Caco-2 (cell line): ENCODE data around the gene ENPP7. TPM values are rescaled to one million over a fixed set of nuclear protein-coding genes. Genes with fewer than 3 reads are reported as not detected.

Experiments
- BruUV-seq: library from RNA; stranded (reverse); fragments of 400-500 nt; replicated peaks from 2 replicates; lab custom pipeline; 2021; lab: Mats Ljungman, UMichigan
- CTCF ChIA-PET: fragments of 300-600 bp; sonication (Branson Sonifier 250); formaldehyde crosslinking; loops from one replicate; lab custom pipeline; 2022; ENCODE audit warnings: antibody characterized with exemption; lab: Charles Lee
- POLR2A ChIA-PET: fragments of 300-600 bp; sonication (Branson Sonifier 250); formaldehyde crosslinking; loops from one replicate; lab custom pipeline; 2022; ENCODE audit warnings: antibody characterized with exemption; lab: Charles Lee
- DNase-seq, 2 experiments: peaks; one replicate each; pipeline versions ENCODE4 v3.0.0 to v3.0.0-alpha.2; 2020 to 2022
- H3K27me3 ChIP-seq: replicated peaks from 2 replicates; pipeline ENCODE4 v1.6.0; 2011; ENCODE audit warnings: low read length; ENCODE audit not compliant: control insufficient read depth, insufficient read depth
- H3K36me3 ChIP-seq: 2 replicates; pipeline ENCODE4 v1.5.1; 2011; ENCODE audit warnings: low read length; ENCODE audit not compliant: control insufficient read depth, insufficient read depth
- H3K4me1 ChIP-seq: fragments of 250-450 bp; sonication (Bioruptor Pico); 2 replicates; pipeline ENCODE4 v1.5.1; 2020; ENCODE audit warnings: mild to moderate bottlenecking
- H3K4me3 ChIP-seq: 2 replicates; pipeline ENCODE4 v1.5.1; 2011; ENCODE audit warnings: low read depth, mild to moderate bottlenecking, control low read depth, low read length
- H3K9me3 ChIP-seq: fragments of 250-450 bp; sonication (Bioruptor Pico); 2 replicates; pipeline ENCODE4 v1.5.1; 2020; ENCODE audit warnings: mild to moderate bottlenecking, moderate library complexity
- H3K27ac Mint-ChIP-seq: one replicate; pipeline ENCODE4 v1.8.0; 2022; ENCODE audit warnings: mixed read lengths; ENCODE audit not compliant: unreplicated experiment
- H3K27me3 Mint-ChIP-seq: one replicate; pipeline ENCODE4 v1.8.0; 2022; ENCODE audit warnings: mixed read lengths; ENCODE audit not compliant: insufficient read depth, unreplicated experiment
- H3K36me3 Mint-ChIP-seq: one replicate; pipeline ENCODE4 v1.8.0; 2022; ENCODE audit warnings: mild to moderate bottlenecking, mixed read lengths; ENCODE audit not compliant: insufficient read depth, unreplicated experiment
- H3K4me1 Mint-ChIP-seq: one replicate; pipeline ENCODE4 v1.8.0; 2022; ENCODE audit warnings: low read depth, mixed read lengths; ENCODE audit not compliant: unreplicated experiment
- H3K4me3 Mint-ChIP-seq: one replicate; pipeline ENCODE4 v1.8.0; 2022; ENCODE audit warnings: mild to moderate bottlenecking, moderate library complexity, mixed read lengths; ENCODE audit not compliant: unreplicated experiment
- H3K9me3 Mint-ChIP-seq: one replicate; pipeline ENCODE4 v1.8.0; 2022; ENCODE audit warnings: mixed read lengths; ENCODE audit not compliant: unreplicated experiment
- intact Hi-C: fragments of 100-400 bp; cut with micrococcal nuclease; formaldehyde crosslinking; loops from one replicate; pipeline ENCODE4 v1.10.0; 2022; ENCODE audit not compliant: unreplicated experiment
- total RNA-seq: library from RNA; stranded (reverse); gene quantifications from 2 replicates; pipeline ENCODE4 v1.2.3, GENCODE V29; 2022
- TF ChIP-seq, protein P1 (sequence below), 2 experiments: fragments of 200-600 bp in 1 of 2; IDR thresholded peaks; 1 replicate in 1 of 2; 2 replicates in 1 of 2; pipeline versions ENCODE4 v1.5.1 to v1.8.0; 2011 to 2022; ENCODE audit warnings: antibody characterized with exemption in 1 of 2, control low read depth in 1 of 2, inconsistent platforms in 1 of 2, low read depth in 1 of 2, low read length in 1 of 2, mild to moderate bottlenecking in 1 of 2, moderate library complexity in 1 of 2; ENCODE audit not compliant: insufficient read depth in 1 of 2, severe bottlenecking in 1 of 2, unreplicated experiment in 1 of 2

The ENPP7 gene
- total RNA-seq, 1 experiment from 2014 or later, result 0.34 TPM

GRCh38 chr17:79738643-79739042 lies 7.9 kb downstream of the ENPP7 start:
- no peaks in the 10 kb centered on the region for H3K27me3 Mint-ChIP-seq
- CTCF ChIA-PET, result interaction anchor here (1.0 kb wide), 1 partner anchor 102 kb away, joined by 3 read pairs; no protein-coding TSS in a partner anchor
- no peak overlapping the region for H3K27ac Mint-ChIP-seq
- no peaks in the 10 kb centered on the region for H3K9me3 Mint-ChIP-seq
- POLR2A ChIA-PET, result no interaction called here
- intact Hi-C loops, result no loop called here
- TF ChIP-seq, protein P1, sequence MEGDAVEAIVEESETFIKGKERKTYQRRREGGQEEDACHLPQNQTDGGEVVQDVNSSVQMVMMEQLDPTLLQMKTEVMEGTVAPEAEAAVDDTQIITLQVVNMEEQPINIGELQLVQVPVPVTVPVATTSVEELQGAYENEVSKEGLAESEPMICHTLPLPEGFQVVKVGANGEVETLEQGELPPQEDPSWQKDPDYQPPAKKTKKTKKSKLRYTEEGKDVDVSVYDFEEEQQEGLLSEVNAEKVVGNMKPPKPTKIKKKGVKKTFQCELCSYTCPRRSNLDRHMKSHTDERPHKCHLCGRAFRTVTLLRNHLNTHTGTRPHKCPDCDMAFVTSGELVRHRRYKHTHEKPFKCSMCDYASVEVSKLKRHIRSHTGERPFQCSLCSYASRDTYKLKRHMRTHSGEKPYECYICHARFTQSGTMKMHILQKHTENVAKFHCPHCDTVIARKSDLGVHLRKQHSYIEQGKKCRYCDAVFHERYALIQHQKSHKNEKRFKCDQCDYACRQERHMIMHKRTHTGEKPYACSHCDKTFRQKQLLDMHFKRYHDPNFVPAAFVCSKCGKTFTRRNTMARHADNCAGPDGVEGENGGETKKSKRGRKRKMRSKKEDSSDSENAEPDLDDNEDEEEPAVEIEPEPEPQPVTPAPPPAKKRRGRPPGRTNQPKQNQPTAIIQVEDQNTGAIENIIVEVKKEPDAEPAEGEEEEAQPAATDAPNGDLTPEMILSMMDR (IDR thresholded peaks at IDR 0.05; ENCODE audit: insufficient read depth in 1 of 2, low read depth in 1 of 2, low read length in 1 of 2, severe bottlenecking in 1 of 2, unreplicated experiment in 1 of 2), result no peak
- BruUV-seq, result no TSS peak
- no peaks in the 10 kb centered on the region for H3K36me3 ChIP-seq
- peaks cover 39% of the 10 kb centered on the region for H3K4me1 ChIP-seq
- H3K4me3 ChIP-seq, result no peak overlapping the region
- no peak overlapping the region for H3K4me3 Mint-ChIP-seq
- DNase-seq, result no peak
- peaks cover 8% of the 10 kb centered on the region for H3K36me3 Mint-ChIP-seq
- no peaks in the 10 kb centered on the region for H3K9me3 ChIP-seq
- H3K4me1 Mint-ChIP-seq, result peaks cover 21% of the 10 kb centered on the region
- no peaks in the 10 kb centered on the region for H3K27me3 ChIP-seq

DNA sequence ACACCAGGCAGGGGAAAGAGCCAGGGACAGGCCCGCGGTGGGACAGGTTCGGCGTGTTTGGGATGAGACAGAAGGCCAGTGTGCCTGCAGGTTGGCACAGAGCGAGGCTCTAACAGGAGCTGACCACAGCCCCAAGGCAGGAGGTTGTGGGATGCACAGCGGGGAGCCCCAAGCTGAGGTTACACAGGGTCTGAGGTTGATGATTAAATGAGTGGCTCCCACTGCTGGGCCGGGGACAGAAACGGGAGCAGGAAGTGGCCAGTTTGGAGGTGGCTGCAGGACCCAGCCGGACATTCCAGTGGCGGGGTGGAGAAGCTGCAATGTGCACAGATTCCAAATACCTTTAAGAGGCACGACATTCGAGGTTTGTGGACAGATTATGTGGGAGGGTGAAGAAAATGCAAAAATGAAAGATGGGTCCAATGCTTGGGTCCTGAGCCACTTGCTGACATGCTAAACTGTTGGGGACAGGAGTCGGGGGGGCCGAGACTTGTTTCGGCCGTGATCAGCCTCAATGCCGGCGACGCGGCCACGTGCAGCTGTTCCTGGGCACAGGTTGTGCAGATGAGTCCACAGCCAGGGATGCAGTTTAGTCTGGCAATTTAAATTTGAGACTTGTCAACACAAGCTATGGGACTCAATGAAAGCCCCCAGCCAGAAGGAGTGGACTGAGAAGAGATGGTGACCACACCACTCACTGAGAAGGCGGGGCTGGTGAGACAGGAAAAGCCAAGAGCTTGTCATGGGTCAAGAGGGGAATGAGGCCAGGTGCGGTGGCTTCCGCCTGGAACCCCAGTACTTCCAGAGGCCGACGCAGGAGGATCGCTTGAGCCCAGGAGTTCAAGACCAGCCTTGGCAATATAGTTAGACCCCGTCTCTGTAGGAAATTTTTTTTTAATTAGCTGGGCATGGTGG lies 8.7 kb downstream of the ENPP7 start:
- intact Hi-C loops, result no loop called here
- Mint-ChIP-seq H3K4me3 (no peak overlapping the region), H3K4me1 (peaks cover 21% of the 10 kb centered on the region), H3K9me3 (no peaks in the 10 kb centered on the region), H3K27me3 (no peaks in the 10 kb centered on the region), H3K27ac (peak overlapping the region; percentile 17), H3K36me3 (peaks cover 8% of the 10 kb centered on the region)
- ChIA-PET POLR2A (interaction anchor here (0.6 kb wide), 1 partner anchor 24 kb away, joined by 3 read pairs; no protein-coding TSS in a partner anchor), CTCF (interaction anchor here (0.8 to 1.7 kb wide), 3 partner anchors 17 to 101 kb away, joined by 3 to 5 read pairs (median 3); partner anchors contain the start of gene CBX8)
- TF ChIP-seq, protein P1 (IDR thresholded peaks at IDR 0.05; ENCODE audit: insufficient read depth in 1 of 2, low read depth in 1 of 2, low read length in 1 of 2, severe bottlenecking in 1 of 2, unreplicated experiment in 1 of 2), result no peak
- Histone ChIP-seq H3K36me3 (no peaks in the 10 kb centered on the region), H3K4me3 (no peak overlapping the region), H3K9me3 (no peaks in the 10 kb centered on the region), H3K27me3 (no peaks in the 10 kb centered on the region), H3K4me1 (peaks cover 42% of the 10 kb centered on the region)
- no TSS peak for BruUV-seq
- no peak for DNase-seq

- TF ChIP-seq, protein P1 (IDR thresholded peaks at IDR 0.05; ENCODE audit: insufficient read depth in 1 of 2, low read depth in 1 of 2, low read length in 1 of 2, severe bottlenecking in 1 of 2, unreplicated experiment in 1 of 2), result no peak
- intact Hi-C loops, result no loop called here
- Mint-ChIP-seq H3K36me3 (peaks cover 8% of the 10 kb centered on the region), H3K4me1 (peaks cover 21% of the 10 kb centered on the region), H3K9me3 (no peaks in the 10 kb centered on the region), H3K27me3 (no peaks in the 10 kb centered on the region), H3K4me3 (peak overlapping the region; percentile 31), H3K27ac (peak overlapping the region; percentile 17)
- ChIA-PET POLR2A (no interaction called here), CTCF (interaction anchor here (1.0 to 2.9 kb wide), 5 partner anchors 35 to 268 kb away, joined by 3 to 37 read pairs (median 5); partner anchors contain the start of gene CBX8)
- BruUV-seq, result no TSS peak
- Histone ChIP-seq H3K36me3 (no peaks in the 10 kb centered on the region), H3K4me1 (peaks cover 47% of the 10 kb centered on the region), H3K9me3 (no peaks in the 10 kb centered on the region), H3K27me3 (no peaks in the 10 kb centered on the region), H3K4me3 (no peak overlapping the region)
- DNase-seq, result peak in 1 of 2 experiments; percentile 40
These were observed 9.7 kb downstream of the ENPP7 start for GRCh38 chr17:79740413-79740812.
